Measurements from ENCODE around the gene RSPH1.
"Not testable (repeated sequence)": the region's sequence is repeated elsewhere in the genome, so short reads cannot be mapped to it uniquely, and the experiment has no call there.

- not testable (repeated sequence) for TF ChIP-seq EP300, POLR2A, POLR2AphosphoS5, CTCF (IDR thresholded peaks at IDR 0.05)
Observed at GRCh38 chr21:42469726-42470125, 26.3 kb downstream of the RSPH1 start.

All from gastroesophageal sphincter (tissue), 3 donors.